ENCODE data around the gene KCNH2. TPM values are rescaled to one million over a fixed set of nuclear protein-coding genes. Genes with fewer than 3 reads are reported as not detected.

The KCNH2 gene
- total RNA-seq, 2 donors from 2014 or later, result 2.2 to 5.6 TPM

DNA sequence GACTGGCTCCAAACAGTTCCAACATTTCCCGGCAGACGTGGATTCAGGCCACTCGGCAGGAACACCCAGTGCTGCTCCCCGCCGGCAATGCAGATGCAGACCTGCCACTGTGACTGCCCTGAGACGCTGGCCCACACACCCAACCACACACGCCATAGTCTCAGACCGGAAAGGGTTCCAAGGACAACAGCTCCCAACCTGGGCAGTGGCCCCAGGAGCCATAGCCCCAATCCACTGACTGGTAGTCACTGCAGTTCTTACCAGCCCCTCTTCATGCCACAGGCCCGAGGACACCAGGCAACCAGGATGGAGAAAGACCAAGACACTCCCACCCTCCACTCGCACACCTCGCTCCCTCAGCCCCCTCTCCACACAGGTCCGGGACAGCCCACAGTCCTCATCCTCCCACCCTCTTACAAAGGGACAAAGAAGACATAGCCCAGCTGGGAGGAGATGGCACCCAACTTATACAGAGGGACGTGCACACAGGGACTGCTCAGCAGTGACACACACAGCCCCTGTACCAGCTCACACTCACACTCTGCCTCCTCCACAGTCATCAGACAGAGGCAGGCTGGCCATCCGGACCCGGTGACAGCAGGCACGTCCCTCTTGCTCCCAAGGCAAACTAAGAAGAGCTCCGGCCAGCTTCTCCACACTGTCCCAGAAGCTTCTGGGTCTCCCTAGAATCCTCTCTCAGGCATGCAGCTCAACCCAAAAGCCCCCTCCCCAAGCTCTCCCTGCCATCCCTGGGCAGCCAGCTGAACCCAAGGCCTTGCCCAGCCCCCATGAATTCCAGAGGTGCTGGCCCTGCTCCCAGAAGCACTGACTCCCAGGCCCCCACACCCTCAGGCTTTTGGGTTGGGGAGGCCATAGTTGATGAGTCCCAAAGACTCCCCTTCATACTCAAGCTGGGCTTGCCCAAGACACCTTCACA lies 24.8 kb downstream of the KCNH2 start:
- H3K27me3 Mint-ChIP-seq, result peaks cover 13% of the 10 kb centered on the region
- H3K27ac Mint-ChIP-seq, result no peak overlapping the region
- DNase-seq (no peak), ATAC-seq (no peak)
- H3K9me3 ChIP-seq (ENCODE audit: control insufficient read depth, low read length, poor library complexity, severe bottlenecking), result no peaks in the 10 kb centered on the region
- H3K4me3 Mint-ChIP-seq, result no peak overlapping the region
- peaks cover 4% of the 10 kb centered on the region for H3K4me1 Mint-ChIP-seq
- peaks cover 10% of the 10 kb centered on the region for H3K36me3 Mint-ChIP-seq (ENCODE audit: low read depth)

DNA sequence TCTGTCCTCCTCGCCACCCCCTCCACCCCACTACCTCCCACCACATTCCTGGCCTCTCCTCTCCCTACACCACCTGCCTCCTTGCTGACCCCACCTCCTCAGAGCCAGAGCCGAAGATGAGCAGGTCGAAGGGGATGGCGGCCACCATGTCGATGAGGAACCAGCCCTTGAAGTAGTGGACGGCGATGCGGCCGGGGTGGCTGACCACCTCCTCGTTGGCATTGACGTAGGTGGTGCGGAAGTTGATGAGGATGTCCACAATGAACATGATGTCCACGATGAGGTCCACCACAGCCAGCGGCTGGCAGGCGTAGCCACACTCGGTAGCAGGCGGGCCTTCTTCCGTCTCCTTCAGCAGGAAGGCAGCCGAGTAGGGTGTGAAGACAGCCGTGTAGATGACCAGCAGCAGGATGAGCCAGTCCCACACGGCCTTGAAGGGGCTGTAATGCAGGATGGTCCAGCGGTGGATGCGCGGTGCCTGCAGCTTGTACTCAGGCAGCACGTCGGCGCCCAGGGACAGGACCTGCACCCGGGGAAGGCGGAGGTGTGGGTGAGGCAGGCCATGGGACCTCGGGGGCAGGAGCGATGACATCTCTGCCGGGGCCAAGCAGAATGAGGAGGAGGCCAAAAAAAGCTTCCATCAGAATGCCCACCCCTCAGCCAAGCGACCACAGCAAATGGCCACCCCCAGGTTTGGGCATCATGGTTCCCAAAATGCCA lies 25.6 kb downstream of the KCNH2 start:
- H3K27me3 Mint-ChIP-seq, result peaks cover 12% of the 10 kb centered on the region
- DNase-seq, result no peak
- H3K27ac Mint-ChIP-seq, result no peak overlapping the region
- ATAC-seq, result no peak
- H3K4me1 Mint-ChIP-seq, result peaks cover 7% of the 10 kb centered on the region
- no peaks in the 10 kb centered on the region for H3K9me3 ChIP-seq (ENCODE audit: control insufficient read depth, low read length, poor library complexity, severe bottlenecking)
- H3K36me3 Mint-ChIP-seq (ENCODE audit: low read depth), result peaks cover 9% of the 10 kb centered on the region
- no peak overlapping the region for H3K4me3 Mint-ChIP-seq

GRCh38 chr7:150951521-150951920 lies 26.6 kb downstream of the KCNH2 start:
- Mint-ChIP-seq H3K27me3 (peaks cover 4% of the 10 kb centered on the region), H3K4me1 (peaks cover 3% of the 10 kb centered on the region), H3K36me3 (ENCODE audit: low read depth) (peaks cover 2% of the 10 kb centered on the region), H3K4me3 (no peak overlapping the region), H3K27ac (no peak overlapping the region)
- H3K9me3 ChIP-seq (ENCODE audit: control insufficient read depth, low read length, poor library complexity, severe bottlenecking), result no peaks in the 10 kb centered on the region
- no peak for ATAC-seq
- no peak for DNase-seq

DNA sequence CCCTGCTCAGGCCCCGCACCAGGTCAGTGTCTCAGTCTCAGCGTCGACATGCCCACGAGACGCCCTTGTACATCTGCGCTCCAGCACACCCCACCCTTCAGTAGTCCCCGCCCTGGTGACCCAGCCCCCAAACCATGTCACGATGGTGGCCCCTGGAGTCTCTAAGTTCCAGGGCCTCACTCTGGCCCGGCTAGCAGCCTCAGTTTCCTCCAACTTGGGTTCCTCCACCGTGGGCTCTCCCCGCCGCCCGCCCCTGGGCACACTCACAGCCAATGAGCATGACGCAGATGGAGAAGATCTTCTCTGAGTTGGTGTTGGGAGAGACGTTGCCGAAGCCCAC lies 27.0 kb downstream of the KCNH2 start:
- H3K36me3 Mint-ChIP-seq (ENCODE audit: low read depth), result peaks cover 2% of the 10 kb centered on the region
- H3K27ac Mint-ChIP-seq, result no peak overlapping the region
- H3K4me3 Mint-ChIP-seq, result no peak overlapping the region
- peaks cover 4% of the 10 kb centered on the region for H3K27me3 Mint-ChIP-seq
- no peak for DNase-seq
- no peaks in the 10 kb centered on the region for H3K9me3 ChIP-seq (ENCODE audit: control insufficient read depth, low read length, poor library complexity, severe bottlenecking)
- ATAC-seq, result no peak
- H3K4me1 Mint-ChIP-seq, result peaks cover 3% of the 10 kb centered on the region

DNA sequence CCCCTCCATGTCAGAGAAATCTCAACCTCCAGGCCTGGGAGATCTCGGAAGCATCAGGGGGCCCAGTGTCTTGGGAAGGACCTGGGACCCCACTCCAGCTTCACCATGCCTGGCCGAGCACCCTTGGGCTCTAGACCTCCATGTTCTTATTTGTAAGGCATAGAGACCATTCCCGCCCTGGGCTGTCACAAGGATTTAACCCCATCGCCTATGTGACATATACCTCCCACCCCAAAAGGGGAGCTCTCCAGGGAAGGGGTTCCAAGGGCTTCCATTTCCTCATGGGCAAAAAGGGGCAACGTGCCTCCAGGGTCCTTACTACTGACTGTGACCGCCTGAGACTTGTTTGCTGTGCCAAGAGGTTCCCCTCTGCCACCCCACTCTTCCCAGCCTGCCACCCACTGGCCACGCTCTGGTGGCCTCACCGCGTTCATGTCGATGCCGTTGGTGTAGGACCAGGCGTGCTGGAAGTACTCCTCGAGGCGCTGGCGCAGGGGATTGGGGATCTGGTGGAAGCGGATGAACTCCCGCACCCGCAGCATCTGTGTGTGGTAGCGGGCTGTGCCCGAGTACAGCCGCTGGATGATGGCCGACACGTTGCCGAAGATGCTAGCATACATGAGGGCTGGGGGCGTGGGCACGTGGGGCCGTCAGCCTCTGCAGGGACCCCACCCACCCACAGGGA lies 27.5 kb downstream of the KCNH2 start:
- ATAC-seq (no peak), DNase-seq (no peak)
- no peak overlapping the region for H3K27ac Mint-ChIP-seq
- no peaks in the 10 kb centered on the region for H3K36me3 Mint-ChIP-seq (ENCODE audit: low read depth)
- H3K9me3 ChIP-seq (ENCODE audit: control insufficient read depth, low read length, poor library complexity, severe bottlenecking), result no peaks in the 10 kb centered on the region
- no peak overlapping the region for H3K4me3 Mint-ChIP-seq
- H3K4me1 Mint-ChIP-seq, result peaks cover 3% of the 10 kb centered on the region
- no peaks in the 10 kb centered on the region for H3K27me3 Mint-ChIP-seq

DNA sequence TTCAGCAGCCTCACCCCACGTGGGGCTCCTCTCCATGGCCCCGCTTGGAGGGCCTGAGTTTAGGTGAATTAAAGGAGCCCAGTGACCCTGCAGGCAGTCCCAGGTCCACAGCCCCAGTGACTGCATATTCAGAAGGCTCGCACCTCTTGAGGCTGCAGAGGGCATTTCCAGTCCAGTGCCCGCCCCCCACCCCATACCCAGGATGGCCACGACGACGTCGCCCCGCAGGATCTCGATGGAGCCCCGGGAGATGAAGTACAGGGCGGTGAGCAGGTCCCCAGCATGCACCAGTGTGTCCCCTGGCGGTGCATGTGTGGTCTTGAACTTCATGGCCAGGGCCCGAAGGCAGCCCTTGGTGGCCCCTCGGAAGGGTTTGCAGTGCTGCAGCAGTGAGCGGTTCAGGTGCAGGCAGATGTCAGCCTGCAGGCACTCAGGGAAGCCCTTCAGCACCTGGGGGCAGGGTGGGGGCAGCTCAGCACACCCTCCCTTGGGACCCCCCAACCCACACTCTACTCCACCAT lies 28.1 kb downstream of the KCNH2 start:
- no peaks in the 10 kb centered on the region for H3K9me3 ChIP-seq (ENCODE audit: control insufficient read depth, low read length, poor library complexity, severe bottlenecking)

GRCh38 chr7:150949564-150949963 lies 28.6 kb downstream of the KCNH2 start:
- DNase-seq, result no peak
- H3K4me3 Mint-ChIP-seq, result no peak overlapping the region
- no peaks in the 10 kb centered on the region for H3K36me3 Mint-ChIP-seq (ENCODE audit: low read depth)

More for the DNA sequence above, 28.1 kb downstream of the KCNH2 start:
- H3K27ac Mint-ChIP-seq, result no peak overlapping the region
- no peaks in the 10 kb centered on the region for H3K36me3 Mint-ChIP-seq (ENCODE audit: low read depth)
- H3K4me3 Mint-ChIP-seq, result no peak overlapping the region
- ATAC-seq (no peak), DNase-seq (no peak)
- peaks cover 3% of the 10 kb centered on the region for H3K4me1 Mint-ChIP-seq
- no peaks in the 10 kb centered on the region for H3K27me3 Mint-ChIP-seq

DNA sequence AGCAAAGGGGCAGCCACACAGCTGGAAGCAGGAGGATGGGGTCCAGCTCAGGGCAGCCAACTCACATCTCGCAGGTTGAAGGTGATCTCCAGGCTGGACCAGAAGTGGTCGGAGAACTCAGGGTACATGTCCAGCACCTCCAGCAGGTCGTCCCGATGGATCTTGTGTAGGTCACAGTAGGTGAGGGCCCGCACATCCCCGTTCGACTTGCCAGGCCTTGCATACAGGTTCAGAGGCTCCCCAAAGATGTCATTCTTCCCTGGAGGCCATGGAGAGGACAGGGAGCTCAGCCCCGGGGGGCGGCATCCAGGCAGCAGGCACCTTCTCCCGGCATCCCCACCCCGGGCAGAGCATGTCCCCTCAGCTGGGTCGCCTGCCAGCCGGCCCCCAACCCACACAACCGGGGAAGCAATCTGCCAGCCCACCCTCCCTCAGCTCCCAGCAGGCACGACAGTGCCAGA lies 29.3 kb downstream of the KCNH2 start:
- H3K27me3 Mint-ChIP-seq, result no peaks in the 10 kb centered on the region
- DNase-seq (no peak), ATAC-seq (no peak)
- no peak overlapping the region for H3K4me3 Mint-ChIP-seq
- H3K27ac Mint-ChIP-seq, result no peak overlapping the region
- peaks cover 3% of the 10 kb centered on the region for H3K4me1 Mint-ChIP-seq
- no peaks in the 10 kb centered on the region for H3K36me3 Mint-ChIP-seq (ENCODE audit: low read depth)
- H3K9me3 ChIP-seq (ENCODE audit: control insufficient read depth, low read length, poor library complexity, severe bottlenecking), result no peaks in the 10 kb centered on the region

More at GRCh38 chr7:150949564-150949963, 28.6 kb downstream of the KCNH2 start:
- Mint-ChIP-seq H3K27me3 (no peaks in the 10 kb centered on the region), H3K4me1 (peaks cover 3% of the 10 kb centered on the region), H3K27ac (no peak overlapping the region)
- H3K9me3 ChIP-seq (ENCODE audit: control insufficient read depth, low read length, poor library complexity, severe bottlenecking), result no peaks in the 10 kb centered on the region
- ATAC-seq, result no peak

DNA sequence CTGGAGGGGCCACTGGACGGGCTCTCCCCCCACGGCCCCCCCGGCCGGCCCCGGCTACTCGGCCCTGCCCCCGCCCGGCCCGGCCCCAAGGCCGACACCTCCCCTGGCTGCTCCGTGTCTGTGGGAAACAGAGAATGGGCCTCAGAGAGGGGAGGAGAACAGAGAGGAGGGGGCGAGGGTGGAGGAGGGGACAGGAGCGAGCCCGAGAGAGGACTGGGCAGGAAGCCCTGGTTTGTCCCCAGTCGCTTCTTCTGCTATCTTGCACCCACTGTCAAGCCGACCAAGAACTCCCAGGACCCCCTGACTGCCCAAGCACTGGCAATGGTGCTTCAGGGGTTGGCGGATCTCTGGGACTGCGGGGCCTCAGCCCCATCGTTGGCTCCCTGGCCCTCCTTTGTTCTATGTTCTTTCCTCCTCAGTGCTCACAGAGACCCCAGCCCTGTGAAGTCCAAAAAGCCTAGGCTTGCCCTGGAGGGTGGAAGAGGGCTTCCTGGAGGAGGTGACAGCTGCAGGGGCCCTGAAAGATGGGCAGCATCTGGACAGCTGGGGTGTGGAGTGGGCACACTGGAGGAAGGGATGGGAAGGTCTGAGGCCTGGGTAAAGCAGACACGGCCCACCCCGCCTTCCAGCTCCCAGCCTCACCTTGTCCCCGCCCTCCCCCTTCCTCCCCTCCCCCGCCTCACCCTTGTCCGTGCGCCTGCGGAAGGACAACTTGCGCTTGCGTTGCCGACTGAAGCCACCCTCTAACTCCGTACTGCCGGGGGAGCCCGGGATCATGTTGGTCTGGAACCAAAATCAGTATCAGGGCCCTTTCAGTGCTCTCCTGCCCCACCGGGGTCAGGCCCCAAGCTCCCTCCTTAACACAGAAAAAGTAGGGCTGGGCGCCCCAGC lies 30.1 kb downstream of the KCNH2 start:
- no peak overlapping the region for H3K27ac Mint-ChIP-seq
- H3K9me3 ChIP-seq (ENCODE audit: control insufficient read depth, low read length, poor library complexity, severe bottlenecking), result no peaks in the 10 kb centered on the region
- ATAC-seq (no peak), DNase-seq (no peak)
- no peaks in the 10 kb centered on the region for H3K27me3 Mint-ChIP-seq
- H3K36me3 Mint-ChIP-seq (ENCODE audit: low read depth), result no peaks in the 10 kb centered on the region
- H3K4me3 Mint-ChIP-seq, result no peak overlapping the region
- H3K4me1 Mint-ChIP-seq, result peaks cover 8% of the 10 kb centered on the region

DNA sequence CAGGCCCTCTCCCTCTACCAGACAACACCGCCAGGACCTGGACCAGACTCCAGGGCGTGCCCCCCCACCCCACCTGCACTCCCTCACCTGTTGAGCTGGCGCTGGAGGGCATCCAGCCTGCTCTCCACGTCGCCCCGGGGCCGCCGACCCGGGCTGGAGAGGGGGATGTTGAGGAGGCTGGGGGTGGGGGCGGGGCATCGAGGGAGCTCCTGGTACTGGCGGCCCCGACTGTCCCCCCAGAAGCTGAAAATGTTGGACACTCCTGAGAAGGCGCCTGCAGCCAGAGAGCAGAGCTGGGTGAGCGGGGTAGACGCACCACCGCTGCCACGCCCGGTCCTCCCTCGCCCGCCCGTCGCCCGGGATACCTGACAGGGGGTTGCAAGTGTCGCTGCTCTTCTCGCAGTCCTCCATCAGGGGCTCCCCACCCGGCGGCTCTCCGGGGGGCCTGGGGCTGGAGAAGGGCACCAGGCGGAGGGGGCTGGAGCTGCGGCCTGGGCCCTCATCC lies 30.8 kb downstream of the KCNH2 start:
- Mint-ChIP-seq H3K4me3 (no peak overlapping the region), H3K27me3 (no peaks in the 10 kb centered on the region), H3K27ac (no peak overlapping the region)

DNA sequence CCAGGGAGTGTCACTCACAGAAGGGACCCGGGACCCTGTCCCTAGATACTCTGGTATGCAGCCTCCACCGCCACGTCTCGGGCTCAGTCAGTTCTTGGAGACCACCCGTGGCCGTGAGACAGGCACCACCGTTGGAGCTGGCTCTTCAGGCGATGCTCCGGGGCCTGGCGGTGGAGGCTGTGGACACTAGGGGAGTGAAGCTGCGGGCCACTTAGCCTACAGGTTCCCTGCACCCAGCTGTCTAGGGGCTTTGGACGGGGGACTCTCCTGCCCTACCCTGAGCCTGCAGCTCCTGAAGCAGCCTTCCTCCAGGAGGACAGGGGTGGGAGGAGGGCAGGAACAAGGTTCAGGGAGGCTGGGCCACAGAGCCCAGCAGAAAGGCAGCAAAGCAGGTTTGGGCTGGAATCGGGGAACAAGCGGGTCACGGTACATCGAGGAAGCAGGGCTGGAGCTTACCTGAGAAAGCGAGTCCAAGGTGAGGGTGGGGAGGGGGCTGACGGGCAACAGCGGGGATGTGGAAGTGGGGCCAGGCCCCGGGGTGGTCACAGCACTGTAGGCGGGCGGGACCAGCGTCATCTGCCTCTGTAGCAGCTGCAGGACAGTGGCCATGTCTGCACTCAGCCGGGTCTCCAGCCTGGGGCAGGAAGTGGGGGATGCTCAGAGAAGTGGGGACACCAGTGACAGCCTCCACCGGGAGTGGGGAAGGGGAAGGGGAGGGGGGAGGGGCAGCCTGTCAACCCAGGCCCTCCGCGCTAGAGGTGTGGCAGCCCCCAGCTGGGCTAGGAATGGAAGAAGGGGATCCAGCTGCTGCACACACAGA lies 31.5 kb downstream of the KCNH2 start:
- peak in 1 of 3 donors; percentile 7 for DNase-seq
- H3K36me3 Mint-ChIP-seq (ENCODE audit: low read depth), result no peaks in the 10 kb centered on the region

More for the DNA sequence above, 30.8 kb downstream of the KCNH2 start:
- Mint-ChIP-seq H3K36me3 (ENCODE audit: low read depth) (no peaks in the 10 kb centered on the region), H3K4me1 (peaks cover 14% of the 10 kb centered on the region)
- no peaks in the 10 kb centered on the region for H3K9me3 ChIP-seq (ENCODE audit: control insufficient read depth, low read length, poor library complexity, severe bottlenecking)
- ATAC-seq, result no peak
- no peak for DNase-seq

More for the DNA sequence above, 31.5 kb downstream of the KCNH2 start:
- H3K9me3 ChIP-seq (ENCODE audit: control insufficient read depth, low read length, poor library complexity, severe bottlenecking), result no peaks in the 10 kb centered on the region
- no peak for ATAC-seq
- peaks cover 17% of the 10 kb centered on the region for H3K4me1 Mint-ChIP-seq
- H3K27me3 Mint-ChIP-seq, result no peaks in the 10 kb centered on the region
- no peak overlapping the region for H3K27ac Mint-ChIP-seq
- no peak overlapping the region for H3K4me3 Mint-ChIP-seq
